Ovary (tissue), 3 donors: ENCODE results near the gene ADAMTSL4.

Experiments used
- CTCF ChIP-seq, 3 donors: fragments of 450-650 bp in 2 of 3; fragments of 200-600 bp in 1 of 3; IDR thresholded peaks; one replicate each; pipeline versions ENCODE4 v1.5.1 to v1.8.0; 2016 to 2022; ENCODE audit warnings: antibody characterized with exemption in 3 of 3, mild to moderate bottlenecking in 1 of 3
- POLR2A ChIP-seq: fragments of 450-650 bp; IDR thresholded peaks from one replicate; pipeline ENCODE4 v1.6.1; 2017; ENCODE audit warnings: antibody characterized with exemption, mild to moderate bottlenecking, moderate library complexity
- donor health status: DM: no; HTN: no; CAD: no.

- no peak for TF ChIP-seq CTCF (IDR thresholded peaks at IDR 0.05)
- no peak for TF ChIP-seq POLR2A
Measured at GRCh38 chr1:150572918-150573647, 23.9 kb downstream of the ADAMTSL4 start.
